ENCODE results near the gene GTF3C1.

GTF3C1 gene

GRCh38 chr16:27499659-27500055 is 50.1 kb downstream of the GTF3C1 start:
- Mint-ChIP-seq H3K4me1 (ENCODE audit: low read depth) (no peaks in the 10 kb centered on the region), H3K36me3 (ENCODE audit: low read depth) (peaks cover 100% of the 10 kb centered on the region), H3K4me3 (no peak overlapping the region), H3K27ac (no peak overlapping the region), H3K9me3 (no peaks in the 10 kb centered on the region), H3K27me3 (no peaks in the 10 kb centered on the region)
- intact Hi-C loops (cut with micrococcal nuclease) = no loop called here

- no peak overlapping the region for H3K27ac Mint-ChIP-seq
- H3K27me3 Mint-ChIP-seq = no peaks in the 10 kb centered on the region
- H3K4me3 Mint-ChIP-seq = no peak overlapping the region
- H3K36me3 Mint-ChIP-seq (ENCODE audit: low read depth) = peaks cover 100% of the 10 kb centered on the region
- no peaks in the 10 kb centered on the region for H3K4me1 Mint-ChIP-seq (ENCODE audit: low read depth)
- intact Hi-C loops (cut with micrococcal nuclease) = no loop called here
- no peaks in the 10 kb centered on the region for H3K9me3 Mint-ChIP-seq
Measured at GRCh38 chr16:27498916-27499658, 50.6 kb downstream of the GTF3C1 start.

GRCh38 chr16:27498031-27498825 is 51.5 kb downstream of the GTF3C1 start:
- no peak overlapping the region for H3K4me3 Mint-ChIP-seq
- no peaks in the 10 kb centered on the region for H3K4me1 Mint-ChIP-seq (ENCODE audit: low read depth)
- H3K27ac Mint-ChIP-seq = no peak overlapping the region
- H3K36me3 Mint-ChIP-seq (ENCODE audit: low read depth) = peaks cover 97% of the 10 kb centered on the region
- no peaks in the 10 kb centered on the region for H3K27me3 Mint-ChIP-seq
- intact Hi-C loops (cut with micrococcal nuclease) = no loop called here
- no peaks in the 10 kb centered on the region for H3K9me3 Mint-ChIP-seq

GRCh38 chr16:27495191-27495590 is 54.5 kb downstream of the GTF3C1 start:
- H3K27ac Mint-ChIP-seq = no peak overlapping the region
- no peaks in the 10 kb centered on the region for H3K9me3 Mint-ChIP-seq
- H3K27me3 Mint-ChIP-seq = no peaks in the 10 kb centered on the region
- intact Hi-C loops (cut with micrococcal nuclease) = no loop called here
- no peaks in the 10 kb centered on the region for H3K4me1 Mint-ChIP-seq (ENCODE audit: low read depth)
- H3K4me3 Mint-ChIP-seq = no peak overlapping the region
- H3K36me3 Mint-ChIP-seq (ENCODE audit: low read depth) = peaks cover 96% of the 10 kb centered on the region

GRCh38 chr16:27492588-27492979 is 57.1 kb downstream of the GTF3C1 start:
- Mint-ChIP-seq H3K27ac (no peak overlapping the region), H3K9me3 (no peaks in the 10 kb centered on the region)

GRCh38 chr16:27491894-27492587 is 57.7 kb downstream of the GTF3C1 start:
- H3K27me3 Mint-ChIP-seq = no peaks in the 10 kb centered on the region
- no peaks in the 10 kb centered on the region for H3K9me3 Mint-ChIP-seq
- H3K4me3 Mint-ChIP-seq = no peak overlapping the region
- intact Hi-C loops (cut with micrococcal nuclease) = no loop called here
- H3K36me3 Mint-ChIP-seq (ENCODE audit: low read depth) = peaks cover 96% of the 10 kb centered on the region
- no peak overlapping the region for H3K27ac Mint-ChIP-seq
- no peaks in the 10 kb centered on the region for H3K4me1 Mint-ChIP-seq (ENCODE audit: low read depth)

More at GRCh38 chr16:27492588-27492979, 57.1 kb downstream of the GTF3C1 start:
- peaks cover 96% of the 10 kb centered on the region for H3K36me3 Mint-ChIP-seq (ENCODE audit: low read depth)
- no peak overlapping the region for H3K4me3 Mint-ChIP-seq
- intact Hi-C loops (cut with micrococcal nuclease) = no loop called here
- no peaks in the 10 kb centered on the region for H3K4me1 Mint-ChIP-seq (ENCODE audit: low read depth)
- H3K27me3 Mint-ChIP-seq = no peaks in the 10 kb centered on the region

- no peaks in the 10 kb centered on the region for H3K9me3 Mint-ChIP-seq
- intact Hi-C loops (cut with micrococcal nuclease) = no loop called here
- H3K36me3 Mint-ChIP-seq (ENCODE audit: low read depth) = peaks cover 96% of the 10 kb centered on the region
- H3K27ac Mint-ChIP-seq = peak overlapping the region; percentile 26
- H3K27me3 Mint-ChIP-seq = no peaks in the 10 kb centered on the region
- no peak overlapping the region for H3K4me3 Mint-ChIP-seq
- H3K4me1 Mint-ChIP-seq (ENCODE audit: low read depth) = no peaks in the 10 kb centered on the region
Measured at GRCh38 chr16:27489906-27490305, 59.8 kb downstream of the GTF3C1 start.

GRCh38 chr16:27489421-27489820 is 60.3 kb downstream of the GTF3C1 start:
- Mint-ChIP-seq H3K4me1 (ENCODE audit: low read depth) (no peaks in the 10 kb centered on the region), H3K9me3 (no peaks in the 10 kb centered on the region), H3K27me3 (no peaks in the 10 kb centered on the region), H3K4me3 (no peak overlapping the region), H3K27ac (peak overlapping the region; percentile 26), H3K36me3 (ENCODE audit: low read depth) (peaks cover 96% of the 10 kb centered on the region)
- intact Hi-C loops (cut with micrococcal nuclease) = no loop called here

GRCh38 chr16:27486760-27487159 is 63.0 kb downstream of the GTF3C1 start:
- H3K4me1 Mint-ChIP-seq (ENCODE audit: low read depth) = no peaks in the 10 kb centered on the region
- no peak overlapping the region for H3K27ac Mint-ChIP-seq
- H3K9me3 Mint-ChIP-seq = no peaks in the 10 kb centered on the region
- H3K36me3 Mint-ChIP-seq (ENCODE audit: low read depth) = peaks cover 98% of the 10 kb centered on the region
- H3K4me3 Mint-ChIP-seq = no peak overlapping the region
- intact Hi-C loops (cut with micrococcal nuclease) = no loop called here
- no peaks in the 10 kb centered on the region for H3K27me3 Mint-ChIP-seq

- intact Hi-C loops (cut with micrococcal nuclease) = no loop called here
- Mint-ChIP-seq H3K4me3 (no peak overlapping the region), H3K9me3 (no peaks in the 10 kb centered on the region), H3K27me3 (no peaks in the 10 kb centered on the region), H3K4me1 (ENCODE audit: low read depth) (no peaks in the 10 kb centered on the region), H3K27ac (no peak overlapping the region), H3K36me3 (ENCODE audit: low read depth) (peaks cover 98% of the 10 kb centered on the region)
Measured at GRCh38 chr16:27486344-27486743, 63.4 kb downstream of the GTF3C1 start.

GRCh38 chr16:27485811-27486210 is 63.9 kb downstream of the GTF3C1 start:
- H3K4me1 Mint-ChIP-seq (ENCODE audit: low read depth) = no peaks in the 10 kb centered on the region
- no peak overlapping the region for H3K27ac Mint-ChIP-seq
- H3K4me3 Mint-ChIP-seq = no peak overlapping the region
- H3K36me3 Mint-ChIP-seq (ENCODE audit: low read depth) = peaks cover 98% of the 10 kb centered on the region
- no peaks in the 10 kb centered on the region for H3K27me3 Mint-ChIP-seq
- no peaks in the 10 kb centered on the region for H3K9me3 Mint-ChIP-seq
- intact Hi-C loops (cut with micrococcal nuclease) = no loop called here

- no peaks in the 10 kb centered on the region for H3K27me3 Mint-ChIP-seq
- no peak overlapping the region for H3K27ac Mint-ChIP-seq
- intact Hi-C loops (cut with micrococcal nuclease) = no loop called here
- peaks cover 99% of the 10 kb centered on the region for H3K36me3 Mint-ChIP-seq (ENCODE audit: low read depth)
- no peaks in the 10 kb centered on the region for H3K4me1 Mint-ChIP-seq (ENCODE audit: low read depth)
- no peak overlapping the region for H3K4me3 Mint-ChIP-seq
- H3K9me3 Mint-ChIP-seq = no peaks in the 10 kb centered on the region
Measured at GRCh38 chr16:27485126-27485525, 64.6 kb downstream of the GTF3C1 start.

GRCh38 chr16:27483624-27484023 is 66.1 kb downstream of the GTF3C1 start:
- no peak overlapping the region for H3K27ac Mint-ChIP-seq
- H3K36me3 Mint-ChIP-seq (ENCODE audit: low read depth) = peaks cover 96% of the 10 kb centered on the region
- H3K4me3 Mint-ChIP-seq = no peak overlapping the region
- intact Hi-C loops (cut with micrococcal nuclease) = no loop called here
- no peaks in the 10 kb centered on the region for H3K27me3 Mint-ChIP-seq
- H3K4me1 Mint-ChIP-seq (ENCODE audit: low read depth) = no peaks in the 10 kb centered on the region
- no peaks in the 10 kb centered on the region for H3K9me3 Mint-ChIP-seq

- Mint-ChIP-seq H3K4me1 (ENCODE audit: low read depth) (no peaks in the 10 kb centered on the region), H3K9me3 (no peaks in the 10 kb centered on the region), H3K36me3 (ENCODE audit: low read depth) (peaks cover 96% of the 10 kb centered on the region), H3K27me3 (no peaks in the 10 kb centered on the region), H3K4me3 (no peak overlapping the region), H3K27ac (no peak overlapping the region)
- intact Hi-C loops (cut with micrococcal nuclease) = no loop called here
Measured at GRCh38 chr16:27483088-27483437, 66.7 kb downstream of the GTF3C1 start.
